Cardiac fibroblast (primary cell): ENCODE measurements around the gene USP53.

ENCODE experiments used
- DNase-seq, 2 donors: peaks; one replicate each; pipeline versions ENCODE4 v3.0.0 to v3.0.0-alpha.2; 2010; ENCODE audit warnings: low read depth in 2 of 2
- H3K4me3 ChIP-seq, 2 donors: replicated peaks in 1 of 2; 1 replicate in 1 of 2; 2 replicates in 1 of 2; pipeline ENCODE4 v1.5.1; 2011; ENCODE audit warnings: low read depth in 2 of 2, low read length in 2 of 2, mild to moderate bottlenecking in 2 of 2, moderate library complexity in 1 of 2
- CTCF ChIP-seq: IDR thresholded peaks from one replicate; pipeline ENCODE4 v1.5.1; 2011; ENCODE audit warnings: low read depth, mild to moderate bottlenecking, low read length, inconsistent platforms

USP53 gene

GRCh38 chr4:119299260-119299671 is 86.8 kb downstream of the USP53 start:
- peak; percentile 28 to 37 for DNase-seq
- TF ChIP-seq CTCF: no peak

GRCh38 chr4:119299741-119300100 is 87.2 kb downstream of the USP53 start:
- TF ChIP-seq CTCF: no peak
- no peak for DNase-seq
- H3K4me3 ChIP-seq: peak overlapping the region; percentile 78 to 84

More at GRCh38 chr4:119299260-119299671, 86.8 kb downstream of the USP53 start:
- H3K4me3 ChIP-seq: peak overlapping the region; percentile 78 to 84

GRCh38 chr4:119300101-119300978 is 87.8 kb downstream of the USP53 start:
- DNase-seq: peak; percentile 94
- TF ChIP-seq CTCF: no peak
- peak overlapping the region; percentile 78 to 84 for H3K4me3 ChIP-seq

- no peak for DNase-seq
- no peak for TF ChIP-seq CTCF
- H3K4me3 ChIP-seq: no peak overlapping the region
These were observed 89.7 kb downstream of the USP53 start for GRCh38 chr4:119302073-119302832.

GRCh38 chr4:119303587-119304305 is 91.2 kb downstream of the USP53 start:
- no peak overlapping the region for H3K4me3 ChIP-seq
- TF ChIP-seq CTCF: no peak
- DNase-seq: no peak

- no peak overlapping the region for H3K4me3 ChIP-seq
- no peak for DNase-seq
- TF ChIP-seq CTCF: no peak
These were observed 91.9 kb downstream of the USP53 start for GRCh38 chr4:119304431-119304830.
